ENCODE results near the gene GRIA4.

DNA sequence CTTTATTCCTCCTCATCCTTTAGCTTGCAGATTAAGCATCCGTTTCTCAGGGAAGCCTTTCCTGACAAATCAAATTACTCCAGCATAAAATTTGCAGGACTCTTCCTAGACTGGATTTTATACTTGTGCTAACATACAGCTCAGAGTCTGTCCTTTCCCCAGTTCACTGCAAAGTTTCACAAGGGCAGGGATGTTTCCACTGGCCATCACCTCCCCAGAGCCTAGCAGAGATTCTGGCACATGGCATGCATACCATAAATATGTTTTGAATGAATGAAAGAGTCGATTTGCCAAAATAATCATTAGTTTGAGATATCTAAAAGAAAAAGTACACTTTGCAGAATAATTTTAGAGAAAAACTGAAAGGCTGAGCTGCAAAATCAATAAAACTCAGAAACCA is 401.6 kb downstream of the GRIA4 start:
- TF ChIP-seq EZH2 (IDR thresholded peaks at IDR 0.05; ENCODE audit: borderline replicate concordance, low read depth, low read length, poor library complexity, severe bottlenecking) = no peak
- TF ChIP-seq, protein P1, sequence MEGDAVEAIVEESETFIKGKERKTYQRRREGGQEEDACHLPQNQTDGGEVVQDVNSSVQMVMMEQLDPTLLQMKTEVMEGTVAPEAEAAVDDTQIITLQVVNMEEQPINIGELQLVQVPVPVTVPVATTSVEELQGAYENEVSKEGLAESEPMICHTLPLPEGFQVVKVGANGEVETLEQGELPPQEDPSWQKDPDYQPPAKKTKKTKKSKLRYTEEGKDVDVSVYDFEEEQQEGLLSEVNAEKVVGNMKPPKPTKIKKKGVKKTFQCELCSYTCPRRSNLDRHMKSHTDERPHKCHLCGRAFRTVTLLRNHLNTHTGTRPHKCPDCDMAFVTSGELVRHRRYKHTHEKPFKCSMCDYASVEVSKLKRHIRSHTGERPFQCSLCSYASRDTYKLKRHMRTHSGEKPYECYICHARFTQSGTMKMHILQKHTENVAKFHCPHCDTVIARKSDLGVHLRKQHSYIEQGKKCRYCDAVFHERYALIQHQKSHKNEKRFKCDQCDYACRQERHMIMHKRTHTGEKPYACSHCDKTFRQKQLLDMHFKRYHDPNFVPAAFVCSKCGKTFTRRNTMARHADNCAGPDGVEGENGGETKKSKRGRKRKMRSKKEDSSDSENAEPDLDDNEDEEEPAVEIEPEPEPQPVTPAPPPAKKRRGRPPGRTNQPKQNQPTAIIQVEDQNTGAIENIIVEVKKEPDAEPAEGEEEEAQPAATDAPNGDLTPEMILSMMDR (conservative IDR thresholded peaks at IDR 0.05; ENCODE audit: low read depth, low read length) = no peak

Measured in A673 (cell line).